ENCODE data around the gene BANF1.
"Not testable (repeated sequence)": the region's sequence is repeated elsewhere in the genome, so short reads cannot be mapped to it uniquely, and the experiment has no call there.

BANF1 gene

DNA sequence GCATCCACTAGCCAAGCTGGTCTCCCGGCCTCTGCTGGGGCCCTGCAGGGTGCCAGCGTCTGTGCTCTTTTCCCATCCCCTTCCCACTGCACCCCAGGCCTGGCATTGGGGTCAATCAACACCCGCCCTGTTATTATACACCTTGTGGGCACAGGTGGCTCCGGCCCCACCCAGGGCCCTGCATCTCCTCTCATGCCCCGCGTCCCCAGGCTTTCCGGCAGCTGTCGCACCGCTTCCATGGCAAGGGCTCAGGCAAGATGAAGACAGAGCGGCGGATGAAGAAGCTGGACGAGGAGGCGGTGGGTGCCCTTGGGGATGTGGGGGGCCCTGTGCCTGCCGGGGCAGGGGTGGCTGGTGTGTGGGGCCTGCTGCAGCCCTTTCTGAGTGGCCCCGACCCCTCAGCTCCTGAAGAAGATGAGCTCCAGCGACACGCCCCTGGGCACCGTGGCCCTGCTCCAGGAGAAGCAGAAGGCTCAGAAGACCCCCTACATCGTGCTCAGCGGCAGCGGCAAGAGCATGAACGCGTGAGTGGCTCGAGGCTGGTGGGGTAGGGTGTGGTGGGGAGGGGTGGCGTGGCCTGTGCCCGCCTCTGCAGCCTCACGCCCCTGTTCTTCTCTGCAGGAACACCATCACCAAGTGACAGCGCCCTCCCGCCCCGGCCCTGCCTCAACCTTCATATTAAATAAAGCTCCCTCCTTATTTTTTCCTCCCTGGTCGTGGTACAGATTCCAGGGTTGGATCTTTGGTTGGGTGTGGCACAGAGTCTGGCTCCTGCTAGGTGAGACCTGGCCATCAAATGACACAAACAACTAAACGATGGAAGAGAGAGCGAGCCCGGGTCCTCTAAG is 23.7 kb upstream of the BANF1 start:
- no peak for DNase-seq

DNA sequence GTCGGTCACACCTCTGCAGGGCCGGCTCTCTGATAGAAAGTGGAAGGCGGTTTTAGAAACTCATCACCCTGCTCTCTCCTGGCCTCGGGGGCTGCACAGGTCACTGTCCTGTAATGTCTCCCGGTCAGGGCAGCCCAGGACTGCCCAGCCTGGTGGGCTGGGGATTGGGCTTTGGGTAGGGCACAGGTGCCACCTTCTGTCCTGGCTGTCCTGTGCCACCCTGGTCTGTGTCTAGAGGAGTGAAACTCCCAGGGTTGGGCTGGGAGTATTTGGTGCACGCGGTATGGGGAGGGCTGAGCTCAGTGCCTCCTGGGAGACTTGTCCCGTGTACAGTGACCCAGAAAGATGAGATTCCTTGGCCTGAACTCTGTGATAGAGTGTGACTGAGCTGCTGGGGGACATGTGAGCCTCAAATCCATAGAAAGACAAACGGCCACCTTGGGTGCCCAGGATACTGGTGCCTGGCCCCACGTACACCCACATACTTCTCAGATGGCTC is 23.0 kb upstream of the BANF1 start:
- DNase-seq: no peak

DNA sequence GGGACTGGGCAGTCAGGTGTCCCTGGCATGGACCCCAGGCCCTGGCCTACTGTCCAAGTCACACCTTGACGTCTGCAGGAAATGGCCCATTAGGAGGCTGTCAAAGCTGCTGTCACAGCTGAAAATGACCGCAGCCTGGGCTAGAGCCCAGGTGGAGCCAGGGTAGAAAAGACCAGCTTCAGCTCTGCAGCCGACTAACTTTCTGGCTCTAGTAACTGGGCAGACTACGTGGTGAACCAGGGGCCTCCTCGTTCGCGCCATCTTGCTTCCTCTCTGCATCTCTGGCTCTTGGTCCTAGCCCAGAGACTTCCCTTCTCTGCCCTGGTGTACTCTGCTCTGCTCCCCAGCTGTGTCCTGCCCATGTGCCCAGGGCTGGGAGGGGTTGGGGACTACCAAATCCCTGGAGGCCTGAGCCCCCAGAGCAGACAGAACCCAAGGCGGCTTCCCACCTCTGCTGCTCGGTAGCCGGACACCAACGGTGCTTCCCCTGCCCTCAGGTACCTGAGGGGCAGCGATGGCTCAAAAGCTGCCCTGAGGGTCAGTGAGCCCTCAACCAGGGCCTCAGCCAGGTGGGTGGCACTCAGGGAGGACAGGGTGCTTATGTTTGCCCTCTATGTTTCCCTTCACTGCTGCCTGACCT is 21.1 kb upstream of the BANF1 start:
- no peak for DNase-seq

DNA sequence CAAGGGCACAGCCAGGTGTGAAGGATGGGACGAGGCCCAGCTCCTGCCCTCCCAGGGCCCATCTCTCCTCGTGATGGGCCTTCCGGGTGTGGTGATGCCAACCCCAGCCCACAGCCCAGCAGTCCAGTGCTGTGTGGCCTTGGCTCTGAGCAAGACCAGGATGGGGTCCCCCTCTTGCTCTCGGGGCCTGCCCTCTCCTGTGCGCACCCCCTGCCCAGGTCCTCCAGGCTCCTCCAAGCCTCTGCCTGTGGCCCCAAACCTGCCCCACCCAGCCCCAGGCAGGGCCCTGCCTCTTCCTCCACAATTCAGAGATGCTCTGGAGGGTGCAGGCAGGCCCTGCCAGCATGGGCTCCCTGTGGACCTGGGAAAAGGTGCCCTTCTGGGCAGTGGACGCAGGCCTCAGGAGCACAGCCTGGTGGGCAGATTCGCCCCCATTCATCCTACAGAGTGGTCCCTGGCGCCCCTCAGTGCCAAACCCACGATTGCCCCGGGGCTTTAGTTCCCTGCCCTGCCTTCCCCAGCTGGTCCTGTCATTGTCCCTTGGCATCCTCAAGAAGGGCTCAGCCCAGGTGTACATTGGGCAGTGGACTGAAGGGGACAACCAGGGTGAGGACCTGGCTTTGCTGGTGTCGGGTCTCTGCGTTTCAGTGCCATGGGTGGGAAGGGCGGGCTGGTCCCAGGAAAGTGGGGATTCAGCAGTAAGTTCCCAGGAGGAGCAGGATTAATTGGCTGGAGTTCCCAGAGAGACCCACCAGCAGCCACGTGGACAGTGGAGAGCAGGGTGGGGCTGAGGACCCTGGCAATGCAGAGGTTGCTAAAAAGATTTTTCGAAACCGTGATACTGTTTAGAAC is 20.1 kb upstream of the BANF1 start:
- no peak for DNase-seq

DNA sequence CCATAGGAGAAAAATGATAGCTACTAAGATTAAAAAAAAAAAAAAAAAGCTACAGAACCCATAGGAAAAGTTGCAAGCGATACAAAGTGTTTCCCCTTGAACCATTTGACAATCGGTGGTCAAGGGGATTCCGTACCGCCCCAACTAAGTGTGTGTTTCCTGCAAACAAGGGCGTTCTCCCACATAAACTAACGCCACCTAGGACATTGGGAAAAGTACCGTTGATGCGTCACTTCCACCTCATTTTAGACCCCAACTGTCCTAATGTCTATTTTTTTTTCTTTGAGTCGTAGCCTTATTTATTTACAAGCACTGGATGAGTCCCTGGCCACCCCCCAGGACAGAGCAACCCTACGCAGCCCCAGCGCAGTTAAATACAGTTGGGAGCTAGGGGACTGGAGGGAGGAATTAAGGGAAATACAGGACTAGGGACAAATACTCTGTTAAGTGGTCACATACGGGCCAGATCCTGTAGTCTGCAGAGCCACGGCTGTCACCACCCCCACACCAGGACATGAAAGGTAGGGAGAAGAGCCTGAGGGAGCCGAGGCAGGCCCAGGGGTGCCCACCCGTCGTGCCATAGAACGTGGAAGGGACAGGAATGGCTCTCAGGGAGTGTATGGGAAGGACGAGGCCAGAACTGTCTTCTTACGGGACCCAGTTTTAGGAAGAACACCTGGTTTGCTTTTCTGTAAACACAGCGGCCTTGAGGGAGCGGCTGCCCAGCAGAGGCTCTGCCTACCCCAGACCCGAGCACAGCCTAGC is 19.3 kb upstream of the BANF1 start:
- no peak for DNase-seq

DNA sequence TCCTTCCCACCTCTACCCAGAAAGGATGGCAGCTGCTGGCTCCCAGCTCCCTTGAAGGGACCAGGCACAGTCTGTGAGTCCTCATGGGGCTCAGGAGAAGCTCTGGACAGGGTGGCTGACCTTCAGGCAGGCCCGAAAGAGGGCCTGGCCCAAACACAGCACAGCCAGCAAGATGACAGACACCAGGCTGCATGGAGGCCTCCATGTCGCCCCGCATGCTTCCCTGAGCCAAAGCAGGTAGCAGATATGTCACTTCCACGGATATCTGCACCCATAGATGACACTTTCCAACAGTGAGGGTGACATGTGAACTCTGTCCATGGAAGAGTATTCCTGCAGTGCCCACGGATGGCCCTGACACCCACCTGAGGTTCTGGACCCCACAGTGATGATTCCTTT is 18.7 kb upstream of the BANF1 start:
- DNase-seq: no peak

DNA sequence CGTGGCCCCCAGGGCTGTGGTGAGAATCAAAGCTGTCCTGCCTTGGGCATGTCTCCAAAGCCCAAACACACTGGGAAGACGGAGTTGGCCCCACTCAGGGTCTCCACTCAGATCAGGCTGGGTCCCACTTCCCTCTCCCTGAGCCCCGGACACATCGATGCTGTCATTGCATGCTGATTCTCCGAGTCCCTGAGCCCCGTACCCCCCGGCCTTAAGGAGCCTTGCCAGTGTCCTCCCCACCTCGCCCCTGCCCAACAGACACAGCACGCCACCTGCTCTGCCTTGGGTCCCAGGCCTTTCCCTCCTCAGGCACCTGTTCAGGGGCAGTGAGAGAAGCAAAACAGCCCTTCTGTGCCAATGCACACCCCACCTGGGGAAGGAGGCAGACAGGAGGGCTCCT is 15.0 kb upstream of the BANF1 start:
- DNase-seq: no peak

DNA sequence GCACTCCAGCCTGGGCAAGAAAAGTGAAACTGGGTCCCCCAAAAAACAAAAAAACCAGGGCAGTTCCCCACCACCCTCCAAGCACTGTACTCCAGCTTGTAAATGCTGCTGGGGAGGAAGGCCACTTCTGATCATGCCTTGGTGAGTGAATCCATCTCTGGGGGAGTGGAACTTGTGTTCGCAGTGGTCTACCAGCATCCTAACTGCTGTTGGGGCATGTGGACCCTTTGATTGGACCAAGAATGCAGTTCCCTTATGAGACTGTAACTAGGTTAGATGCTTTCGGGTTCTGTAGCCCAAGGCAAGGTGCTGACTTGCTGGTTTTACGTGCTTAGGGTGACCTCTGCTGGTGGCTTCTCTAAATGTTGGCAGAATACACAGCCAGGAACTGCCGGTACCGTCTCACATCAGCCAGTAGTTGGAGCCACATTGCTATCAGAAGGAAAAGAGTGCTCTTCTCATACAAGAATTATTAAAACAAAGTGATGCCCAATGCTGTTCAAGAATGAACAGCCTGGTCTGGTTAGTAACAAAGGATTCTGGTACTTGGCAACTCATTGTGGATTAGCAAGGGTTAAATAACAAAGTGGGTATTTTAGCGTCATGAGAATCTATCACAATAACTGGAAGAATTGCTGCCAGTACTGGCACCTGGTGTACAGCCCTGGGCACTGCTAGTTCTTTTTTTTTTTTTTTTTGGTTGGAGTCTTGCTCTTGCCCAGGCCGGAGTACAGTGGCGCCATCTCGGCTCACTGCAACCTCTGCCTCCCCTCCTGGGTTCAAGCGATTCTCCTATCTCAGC is 13.3 kb upstream of the BANF1 start:
- DNase-seq: peak; percentile 88

DNA sequence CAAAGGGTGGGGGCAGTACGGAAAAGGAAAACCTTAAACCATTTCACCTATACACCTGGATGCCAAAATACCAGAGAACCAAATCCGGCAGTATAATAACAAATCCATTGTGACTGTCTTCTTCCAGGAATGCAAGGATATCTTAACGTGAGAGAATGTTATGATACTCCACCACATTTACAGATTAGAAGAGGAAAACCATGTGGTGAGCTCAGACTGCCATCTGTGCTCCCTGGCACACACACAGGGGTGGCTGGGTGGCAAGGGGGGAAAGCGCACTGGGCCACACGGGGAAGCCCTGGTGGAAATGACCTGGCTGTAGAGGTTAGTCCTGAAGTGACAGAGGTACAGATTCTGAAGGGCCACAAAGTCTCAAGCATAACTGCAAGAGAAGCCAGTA is 10.2 kb upstream of the BANF1 start:
- DNase-seq: no peak

DNA sequence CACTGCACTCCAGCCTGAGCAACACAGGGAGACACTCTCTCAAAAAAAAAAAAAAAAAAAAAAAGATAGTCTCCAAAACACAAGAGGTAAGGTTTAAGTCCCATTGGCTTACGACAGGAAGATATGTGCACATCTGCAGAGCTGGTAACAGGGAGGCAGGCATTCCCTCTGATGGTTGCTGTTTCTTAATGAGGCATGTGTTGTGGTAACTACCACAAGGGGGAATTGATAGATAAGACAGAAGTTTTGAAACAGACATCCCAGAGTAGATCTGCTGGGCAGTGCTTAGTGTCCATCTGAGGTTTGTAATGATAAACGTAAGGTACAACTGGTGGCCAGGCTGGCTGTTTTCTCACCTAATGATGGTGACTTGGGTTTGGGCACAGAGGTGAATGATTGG is 5.0 kb upstream of the BANF1 start:
- DNase-seq: no peak

DNA sequence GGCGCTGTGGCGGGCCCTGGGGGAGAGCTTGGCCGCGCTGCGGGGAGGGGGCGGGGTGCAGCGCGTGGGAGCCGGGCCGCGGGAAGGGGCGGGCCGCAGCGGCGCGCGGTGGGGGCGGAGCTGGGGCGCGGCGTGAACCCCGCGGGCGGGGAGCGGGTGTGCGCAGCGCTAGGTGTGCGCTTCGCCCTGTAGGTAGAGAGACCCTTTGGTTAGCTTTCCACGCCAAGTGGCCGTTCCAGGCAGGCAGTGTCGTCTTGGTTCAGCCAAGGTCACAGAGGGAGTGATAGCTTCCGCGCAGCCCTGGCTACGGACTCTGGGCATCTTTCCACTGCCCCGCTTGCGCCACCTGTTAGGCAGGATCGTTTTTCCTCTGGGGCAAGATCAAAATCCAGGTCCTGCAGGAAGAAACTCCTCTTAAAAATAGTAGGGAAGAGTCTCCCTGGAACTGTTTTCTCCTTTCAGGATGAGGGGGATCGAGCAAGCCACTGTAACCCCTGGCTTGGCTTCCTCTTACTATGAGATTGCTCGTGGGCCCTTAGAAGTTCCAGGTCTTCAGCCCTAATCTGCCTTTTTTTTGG is 434 bp downstream of the BANF1 start:
- DNase-seq: peak; percentile 69

DNA sequence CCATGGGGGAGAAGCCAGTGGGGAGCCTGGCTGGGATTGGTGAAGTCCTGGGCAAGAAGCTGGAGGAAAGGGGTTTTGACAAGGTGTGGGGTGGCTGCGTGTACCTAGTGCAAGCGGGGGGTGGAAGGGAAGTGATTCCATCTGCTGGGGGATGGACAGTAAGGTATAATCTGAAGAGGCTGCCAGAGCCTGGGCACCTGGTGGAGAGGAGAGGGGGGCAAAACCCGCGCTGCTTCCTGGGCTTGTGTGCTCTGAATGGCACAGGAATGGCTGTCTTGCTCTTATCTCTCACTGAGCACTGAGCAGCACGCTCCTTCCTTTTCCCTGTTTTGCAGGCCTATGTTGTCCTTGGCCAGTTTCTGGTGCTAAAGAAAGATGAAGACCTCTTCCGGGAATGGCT is 988 bp downstream of the BANF1 start:
- DNase-seq: no peak

DNA sequence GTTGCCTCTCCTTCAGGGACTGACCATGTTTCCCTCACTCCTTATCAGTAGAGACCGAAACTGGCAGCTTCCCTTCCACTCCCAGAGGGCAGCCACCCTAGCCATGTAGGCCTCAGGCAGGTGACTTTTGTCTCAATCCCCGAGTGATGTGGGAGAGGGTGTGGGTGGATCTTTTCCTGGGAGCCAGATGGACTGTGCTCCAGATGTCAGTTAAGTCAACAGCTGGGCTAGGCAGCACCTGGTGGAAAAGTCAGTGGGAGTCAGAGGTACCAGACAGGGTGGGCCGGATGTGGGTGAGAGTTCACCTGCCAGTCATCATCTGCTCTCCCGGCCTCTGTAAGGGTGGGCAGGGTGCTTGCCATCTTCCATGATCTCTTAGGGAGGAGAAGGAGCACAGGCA is 1.9 kb downstream of the BANF1 start:
- DNase-seq: no peak

DNA sequence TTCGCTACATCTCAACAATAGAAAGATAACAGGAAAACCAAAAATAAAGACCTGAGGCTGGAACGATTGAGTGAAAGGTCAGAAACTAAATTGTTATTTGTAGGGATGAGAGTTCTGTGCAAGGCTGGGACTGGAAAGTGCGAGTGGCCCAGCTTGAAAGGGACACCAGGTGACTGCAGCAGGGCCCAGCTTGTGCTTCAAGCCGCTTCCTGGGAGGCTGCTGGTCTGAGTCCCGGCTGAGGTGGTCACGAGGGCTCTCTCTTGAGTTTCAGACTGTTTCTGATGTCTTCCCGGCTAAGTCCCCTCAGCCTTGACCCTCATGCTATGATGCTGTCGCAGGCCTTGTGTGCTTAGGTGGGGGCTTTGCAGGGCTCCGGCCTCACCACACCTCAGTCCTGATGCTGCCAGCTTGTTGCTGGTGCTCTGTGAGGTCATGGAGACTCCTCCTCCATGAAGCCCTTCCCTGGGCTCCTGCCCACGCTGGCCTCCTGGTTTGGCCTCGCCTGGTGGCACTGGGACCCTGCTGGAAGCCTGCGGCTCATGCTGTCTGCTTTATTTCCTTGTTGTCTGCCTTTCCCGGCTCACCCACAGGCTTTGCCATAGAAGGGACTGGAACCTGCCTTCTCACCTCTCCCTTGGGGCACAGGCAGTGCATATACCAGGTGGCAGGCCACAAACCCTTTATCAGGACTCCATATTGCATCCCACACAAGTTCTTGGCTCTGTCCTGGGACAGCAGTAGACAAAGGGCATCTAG is 4.0 kb downstream of the BANF1 start:
- no peak for DNase-seq

DNA sequence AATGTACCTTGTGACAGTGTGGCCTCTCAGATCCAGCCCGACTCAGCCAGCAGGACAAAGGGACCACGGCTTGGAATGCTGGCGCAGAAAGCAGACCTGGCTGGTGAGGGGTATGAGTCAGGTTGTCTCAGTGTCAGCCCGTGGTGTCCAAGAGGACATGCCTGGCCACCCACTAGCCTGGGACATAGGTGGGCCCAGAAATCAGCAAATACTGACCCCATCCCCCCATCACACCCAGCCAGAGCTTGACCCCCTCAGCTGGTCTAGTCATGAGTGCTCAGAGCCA is 4.5 kb downstream of the BANF1 start:
- no peak for DNase-seq

DNA sequence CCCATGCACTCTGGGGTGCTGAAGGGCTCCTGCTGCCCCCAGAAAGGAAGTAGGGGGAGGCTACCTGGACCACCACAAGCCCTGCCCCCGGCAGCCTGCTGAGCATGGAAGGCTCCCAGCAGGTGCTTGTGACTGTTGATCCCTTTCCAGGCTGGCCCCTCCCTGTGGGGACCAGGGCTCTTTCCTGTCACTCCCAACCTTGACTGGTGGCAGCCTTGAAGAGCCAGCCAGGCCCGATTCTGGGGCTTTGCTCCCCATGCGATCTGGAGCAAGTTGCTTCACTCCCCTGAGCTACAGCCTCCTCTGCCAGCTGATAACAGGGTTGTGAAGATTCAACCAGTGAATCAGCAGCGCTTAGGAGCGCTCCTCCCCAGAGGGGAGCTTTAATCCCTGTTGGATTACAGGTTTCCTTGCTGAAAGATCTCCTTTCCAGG is 4.9 kb downstream of the BANF1 start:
- DNase-seq: no peak

DNA sequence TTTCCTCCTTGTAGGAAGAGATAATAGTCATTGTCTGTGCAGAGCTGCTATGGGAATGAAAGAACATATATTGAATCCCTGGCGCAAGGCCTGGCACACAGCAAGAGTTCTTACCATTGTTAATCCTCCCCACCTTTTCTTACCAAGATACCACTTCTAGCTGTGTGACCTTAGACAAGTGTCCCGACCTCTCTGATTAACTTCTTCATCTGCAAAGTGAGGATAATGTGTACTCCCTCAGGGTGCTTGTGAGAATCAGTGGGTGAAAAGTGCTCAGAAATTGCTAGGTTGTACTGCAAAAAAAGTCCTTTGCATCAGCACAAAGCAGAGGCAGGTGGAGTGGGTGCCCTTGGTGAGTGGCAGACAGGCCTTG is 5.8 kb downstream of the BANF1 start:
- no peak for DNase-seq

DNA sequence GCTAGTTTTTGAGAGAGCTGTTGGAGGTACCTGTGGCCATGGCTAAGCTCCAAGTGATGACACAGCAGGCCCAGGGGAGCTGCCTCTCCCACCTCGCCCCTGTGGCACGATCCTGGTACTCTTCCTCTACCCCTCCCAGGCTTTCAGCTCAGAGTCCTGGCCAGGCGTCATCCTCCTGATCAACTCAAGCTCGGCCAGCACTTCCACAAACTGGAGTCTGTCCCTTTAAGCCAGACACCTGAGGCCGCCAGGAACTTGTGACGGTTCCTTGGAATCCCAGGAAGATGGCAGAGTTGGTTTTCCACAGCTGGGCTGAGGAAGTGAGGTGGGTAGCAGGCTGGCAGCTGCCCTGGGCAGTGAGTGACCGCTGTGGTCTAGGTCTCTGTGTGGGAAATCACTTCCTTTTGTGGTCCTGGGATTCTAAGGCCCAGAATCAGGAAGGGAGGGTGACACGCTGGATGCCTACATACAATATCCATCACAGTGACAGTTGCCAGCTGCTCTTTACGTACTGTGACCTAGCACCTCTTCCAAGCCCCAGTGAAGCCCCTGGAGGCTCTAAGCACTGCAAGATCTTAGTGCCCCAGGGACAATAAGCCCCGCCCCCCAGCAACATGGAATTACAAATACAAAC is 6.3 kb downstream of the BANF1 start:
- no peak for DNase-seq

DNA sequence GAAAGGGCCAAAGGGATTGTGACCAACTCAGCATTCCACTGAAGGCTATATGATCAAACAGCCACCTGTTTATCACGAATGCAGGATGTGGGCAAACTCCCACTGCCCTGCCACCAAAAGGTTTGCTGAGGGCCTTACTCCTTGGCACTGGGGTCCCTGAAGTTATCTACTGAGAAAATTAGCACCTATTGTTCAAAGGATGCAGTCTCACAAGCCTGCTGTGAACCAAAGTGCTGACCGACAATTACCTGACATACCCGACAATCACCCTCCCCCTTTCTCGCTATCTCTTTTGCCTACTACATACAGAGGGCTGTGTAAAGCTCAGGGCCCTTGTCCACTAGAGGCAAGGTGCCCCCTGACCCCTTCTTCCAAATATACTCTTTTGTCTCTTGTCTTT is 7.7 kb downstream of the BANF1 start:
- not testable (repeated sequence) for DNase-seq

DNA sequence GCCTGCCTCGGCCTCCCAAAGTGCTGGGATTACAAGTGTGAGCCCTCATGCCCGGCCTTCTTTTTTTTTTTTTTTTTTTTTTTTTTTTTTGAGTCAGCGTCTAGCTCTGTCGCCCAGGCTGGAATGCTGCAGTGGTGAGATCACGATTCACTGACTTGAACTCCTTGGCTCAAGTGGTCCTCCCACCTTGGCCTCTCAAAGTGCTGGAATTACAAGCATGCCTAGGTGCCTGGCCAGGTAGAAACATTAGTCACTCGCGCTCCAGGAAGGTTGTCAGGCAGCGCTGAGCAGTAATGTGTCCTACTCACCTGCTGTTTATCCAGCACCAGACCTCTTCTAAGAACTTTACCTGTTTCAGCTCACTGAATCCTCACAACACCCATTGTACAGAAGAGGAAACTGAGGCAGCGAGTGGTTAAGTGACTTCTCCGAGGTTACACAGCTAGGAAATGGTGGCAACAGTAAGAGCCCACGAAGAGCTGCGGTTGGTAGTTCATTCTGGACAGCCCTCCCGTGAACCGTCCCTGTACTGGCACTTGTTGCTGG is 9.0 kb downstream of the BANF1 start:
- DNase-seq: no peak

All from NCI-H1436 (cell line).